ENCODE data around the gene FSTL5.

FSTL5 gene

DNA sequence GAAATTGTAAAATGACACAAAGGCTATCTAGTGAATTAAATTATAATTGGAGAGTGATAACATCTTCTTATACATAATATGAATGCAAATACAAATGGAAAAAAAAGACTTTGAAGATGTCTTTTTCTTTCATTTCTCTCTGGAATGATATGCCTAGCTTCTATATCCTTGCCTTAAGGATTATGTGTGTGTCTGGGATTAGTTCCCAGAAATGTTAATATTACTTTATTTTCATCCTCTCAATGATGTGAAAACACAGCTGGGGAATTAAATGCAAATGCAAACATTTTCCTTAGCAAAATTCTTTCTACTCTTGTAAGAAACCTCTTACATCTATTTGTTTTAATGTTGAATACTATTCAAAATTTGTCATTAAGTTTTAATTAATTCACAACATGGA lies 441.9 kb downstream of the FSTL5 start:
- TF ChIP-seq, protein P1, sequence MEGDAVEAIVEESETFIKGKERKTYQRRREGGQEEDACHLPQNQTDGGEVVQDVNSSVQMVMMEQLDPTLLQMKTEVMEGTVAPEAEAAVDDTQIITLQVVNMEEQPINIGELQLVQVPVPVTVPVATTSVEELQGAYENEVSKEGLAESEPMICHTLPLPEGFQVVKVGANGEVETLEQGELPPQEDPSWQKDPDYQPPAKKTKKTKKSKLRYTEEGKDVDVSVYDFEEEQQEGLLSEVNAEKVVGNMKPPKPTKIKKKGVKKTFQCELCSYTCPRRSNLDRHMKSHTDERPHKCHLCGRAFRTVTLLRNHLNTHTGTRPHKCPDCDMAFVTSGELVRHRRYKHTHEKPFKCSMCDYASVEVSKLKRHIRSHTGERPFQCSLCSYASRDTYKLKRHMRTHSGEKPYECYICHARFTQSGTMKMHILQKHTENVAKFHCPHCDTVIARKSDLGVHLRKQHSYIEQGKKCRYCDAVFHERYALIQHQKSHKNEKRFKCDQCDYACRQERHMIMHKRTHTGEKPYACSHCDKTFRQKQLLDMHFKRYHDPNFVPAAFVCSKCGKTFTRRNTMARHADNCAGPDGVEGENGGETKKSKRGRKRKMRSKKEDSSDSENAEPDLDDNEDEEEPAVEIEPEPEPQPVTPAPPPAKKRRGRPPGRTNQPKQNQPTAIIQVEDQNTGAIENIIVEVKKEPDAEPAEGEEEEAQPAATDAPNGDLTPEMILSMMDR (IDR thresholded peaks at IDR 0.05; ENCODE audit: extremely low read depth, missing control alignments): no peak
- no peak for DNase-seq (ENCODE audit: low spot score)

DNA sequence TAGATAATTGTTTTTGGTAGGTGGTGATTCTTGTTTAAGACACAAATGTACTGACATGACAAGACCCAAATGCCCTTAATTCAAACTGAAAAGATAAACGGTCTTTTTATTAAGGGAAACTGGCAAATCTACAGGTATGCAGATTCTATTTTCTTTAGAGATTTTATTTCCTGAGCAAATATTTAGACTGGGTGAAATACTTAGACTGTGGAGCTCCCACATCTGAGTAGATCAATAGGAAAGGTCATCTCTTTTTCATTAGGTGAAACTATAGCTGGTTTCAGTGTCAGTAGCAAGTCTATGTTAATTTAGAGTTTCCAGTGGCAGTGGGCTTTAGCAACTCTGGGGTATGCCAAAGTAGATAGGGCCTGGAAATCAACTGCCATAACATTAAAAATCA lies 446.7 kb downstream of the FSTL5 start:
- no peak for DNase-seq (ENCODE audit: low spot score)
- TF ChIP-seq, protein P1 (IDR thresholded peaks at IDR 0.05; ENCODE audit: extremely low read depth, missing control alignments): no peak

DNA sequence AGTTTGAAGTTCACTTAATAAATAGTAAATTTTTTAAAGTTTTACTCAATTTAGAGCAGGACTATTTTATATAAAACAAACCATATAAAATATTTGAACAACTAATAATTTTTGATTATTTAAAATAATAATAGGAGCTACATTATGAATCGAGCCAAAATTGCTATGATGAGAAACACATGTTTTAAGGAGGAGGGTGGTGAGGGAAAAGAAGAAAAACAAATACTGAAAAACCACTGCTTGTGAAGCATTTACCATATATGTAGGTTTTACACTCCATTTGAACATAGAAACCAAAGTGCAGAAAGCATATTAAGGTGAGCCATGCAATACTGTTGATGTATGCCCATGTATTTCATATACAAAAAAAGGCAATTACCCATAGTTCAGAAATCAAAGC lies 448.9 kb downstream of the FSTL5 start:
- DNase-seq (ENCODE audit: low spot score): no peak
- TF ChIP-seq, protein P1 (IDR thresholded peaks at IDR 0.05; ENCODE audit: extremely low read depth, missing control alignments): no peak

- TF ChIP-seq, protein P1 (IDR thresholded peaks at IDR 0.05; ENCODE audit: extremely low read depth, missing control alignments): no peak
- no peak for DNase-seq (ENCODE audit: low spot score)
Observed at GRCh38 chr4:161714022-161714751, 449.6 kb downstream of the FSTL5 start.

DNA sequence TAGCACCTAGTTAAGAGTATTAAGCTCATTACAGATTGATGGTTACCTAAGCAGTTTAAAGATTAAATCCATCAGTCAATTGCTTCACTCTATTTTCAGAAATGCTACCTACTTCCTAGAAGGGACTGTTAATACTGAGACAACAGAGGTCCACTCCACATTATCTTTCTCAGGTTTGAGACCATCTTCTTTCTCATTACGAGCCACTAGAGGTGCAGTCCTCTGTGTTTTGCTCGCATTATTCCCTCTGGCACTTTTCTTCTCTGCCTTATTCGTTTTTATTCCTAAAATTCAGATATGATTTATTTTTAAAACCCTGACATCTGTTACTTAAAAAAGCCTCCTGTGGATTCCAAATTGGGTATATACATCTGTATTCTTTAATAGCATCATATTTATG lies 459.1 kb downstream of the FSTL5 start:
- TF ChIP-seq, protein P1 (IDR thresholded peaks at IDR 0.05; ENCODE audit: extremely low read depth, missing control alignments): no peak
- no peak for DNase-seq (ENCODE audit: low spot score)

GRCh38 chr4:161704040-161704439 lies 459.8 kb downstream of the FSTL5 start:
- no peak for DNase-seq (ENCODE audit: low spot score)
- TF ChIP-seq, protein P1 (IDR thresholded peaks at IDR 0.05; ENCODE audit: extremely low read depth, missing control alignments): no peak

GRCh38 chr4:161702287-161702686 lies 461.5 kb downstream of the FSTL5 start:
- TF ChIP-seq, protein P1 (IDR thresholded peaks at IDR 0.05; ENCODE audit: extremely low read depth, missing control alignments): no peak
- no peak for DNase-seq (ENCODE audit: low spot score)

Measured in GM20000 (cell line).